ENCODE data around the gene CASP7. TPM values are rescaled to one million over a fixed set of nuclear protein-coding genes. Genes with fewer than 3 reads are reported as not detected.
"Not testable (repeated sequence)": the region's sequence is repeated elsewhere in the genome, so short reads cannot be mapped to it uniquely, and the experiment has no call there.

CASP7 gene
- polyA plus RNA-seq, 4 donors = 19.6 to 36.6 (median 27.6) TPM

- no peak for DNase-seq (ENCODE audit: low read depth in 4 of 4, low spot score in 3 of 4)
Measured at GRCh38 chr10:113752553-113752952, 72.8 kb downstream of the CASP7 start.

- DNase-seq (ENCODE audit: low read depth in 4 of 4, low spot score in 3 of 4) = no peak
Measured at GRCh38 chr10:113753020-113753692, 73.4 kb downstream of the CASP7 start.

- no peak for DNase-seq (ENCODE audit: low read depth in 4 of 4, low spot score in 3 of 4)
Measured at GRCh38 chr10:113754125-113754524, 74.4 kb downstream of the CASP7 start.

- DNase-seq (ENCODE audit: low read depth in 4 of 4, low spot score in 3 of 4) = no peak
Measured at GRCh38 chr10:113754768-113755167, 75.1 kb downstream of the CASP7 start.

GRCh38 chr10:113756940-113757543 lies 77.3 kb downstream of the CASP7 start:
- no peak for DNase-seq (ENCODE audit: low read depth in 4 of 4, low spot score in 3 of 4)

GRCh38 chr10:113762083-113762482 lies 82.4 kb downstream of the CASP7 start:
- no peak for DNase-seq (ENCODE audit: low read depth in 4 of 4, low spot score in 3 of 4)

GRCh38 chr10:113764582-113764981 lies 84.9 kb downstream of the CASP7 start:
- DNase-seq (ENCODE audit: low read depth in 4 of 4, low spot score in 3 of 4) = no peak

- DNase-seq (ENCODE audit: low read depth in 4 of 4, low spot score in 3 of 4) = no peak
Measured at GRCh38 chr10:113765910-113766309, 86.2 kb downstream of the CASP7 start.

GRCh38 chr10:113767222-113767621 lies 87.5 kb downstream of the CASP7 start:
- DNase-seq (ENCODE audit: low read depth in 4 of 4, low spot score in 3 of 4) = no peak

GRCh38 chr10:113770346-113770745 lies 90.6 kb downstream of the CASP7 start:
- DNase-seq (ENCODE audit: low read depth in 4 of 4, low spot score in 3 of 4) = no peak

- DNase-seq (ENCODE audit: low read depth in 4 of 4, low spot score in 3 of 4) = not testable (repeated sequence)
Measured at GRCh38 chr10:113771131-113771530, 91.4 kb downstream of the CASP7 start.

- no peak for DNase-seq (ENCODE audit: low read depth in 4 of 4, low spot score in 3 of 4)
Measured at GRCh38 chr10:113775686-113776294, 96.1 kb downstream of the CASP7 start.

- no peak for DNase-seq (ENCODE audit: low read depth in 4 of 4, low spot score in 3 of 4)
Measured at GRCh38 chr10:113776553-113776952, 96.8 kb downstream of the CASP7 start.

Other genes starting within 250 kb of the CASP7 start
- under 1 TPM; 0.41 to 0.80 (median 0.62) TPM for gene HABP2, start 126.9 kb upstream of the CASP7 start, polyA plus RNA-seq (ENCODE audit: insufficient read length in 4 of 4)
- under 1 TPM in 1 of 4 donors, not detected in 3; 0.04 TPM for gene NRAP, start 15.9 kb upstream of the CASP7 start, polyA plus RNA-seq (ENCODE audit: insufficient read length in 4 of 4)
- under 1 TPM; 0.05 to 0.45 (median 0.18) TPM for gene PLEKHS1, start 71.8 kb downstream of the CASP7 start, polyA plus RNA-seq (ENCODE audit: insufficient read length in 4 of 4)
- gene DCLRE1A, start 174.2 kb downstream of the CASP7 start, polyA plus RNA-seq (ENCODE audit: insufficient read length in 4 of 4) = 10 to 100 TPM in 3 of 4 donors, 1 to 10 TPM in 1; 9.4 to 17.8 (median 15.6) TPM
- gene NHLRC2, start 174.7 kb downstream of the CASP7 start, polyA plus RNA-seq (ENCODE audit: insufficient read length in 4 of 4) = 10 to 100 TPM; 16.7 to 27.2 (median 21.7) TPM

Measured in left renal pelvis (tissue), 4 donors.